Activated naive CD8-positive, alpha-beta T cell treated with anti-CD3 and anti-CD28 coated beads, Interleukin-2, amount 50 U/mL, for 24 hours (primary cell): Measurements from ENCODE around the gene NMRAL1.

Experiments
- ATAC-seq: fragments of 150-1000 bp; cut with Tn5 transposase; one replicate; pipeline ENCODE4 v1.10.0; 2021
- DNase-seq: peaks from one replicate; pipeline ENCODE4 v3.0.0; 2021
- H3K27ac Mint-ChIP-seq: one replicate; pipeline ENCODE4 v1.8.0; 2021; ENCODE audit warnings: mild to moderate bottlenecking, mixed read lengths
- H3K27me3 Mint-ChIP-seq: one replicate; pipeline ENCODE4 v1.8.0; 2021; ENCODE audit warnings: mixed read lengths
- H3K36me3 Mint-ChIP-seq: one replicate; pipeline ENCODE4 v1.8.0; 2021; ENCODE audit warnings: low read depth, mixed read lengths
- H3K4me1 Mint-ChIP-seq: one replicate; pipeline ENCODE4 v1.8.0; 2021; ENCODE audit warnings: mixed read lengths
- H3K4me3 Mint-ChIP-seq: one replicate; pipeline ENCODE4 v1.8.0; 2021; ENCODE audit warnings: mild to moderate bottlenecking, moderate library complexity, mixed read lengths
- H3K9me3 Mint-ChIP-seq: one replicate; pipeline ENCODE4 v1.8.0; 2021; ENCODE audit warnings: mixed read lengths

Gene NMRAL1

DNA sequence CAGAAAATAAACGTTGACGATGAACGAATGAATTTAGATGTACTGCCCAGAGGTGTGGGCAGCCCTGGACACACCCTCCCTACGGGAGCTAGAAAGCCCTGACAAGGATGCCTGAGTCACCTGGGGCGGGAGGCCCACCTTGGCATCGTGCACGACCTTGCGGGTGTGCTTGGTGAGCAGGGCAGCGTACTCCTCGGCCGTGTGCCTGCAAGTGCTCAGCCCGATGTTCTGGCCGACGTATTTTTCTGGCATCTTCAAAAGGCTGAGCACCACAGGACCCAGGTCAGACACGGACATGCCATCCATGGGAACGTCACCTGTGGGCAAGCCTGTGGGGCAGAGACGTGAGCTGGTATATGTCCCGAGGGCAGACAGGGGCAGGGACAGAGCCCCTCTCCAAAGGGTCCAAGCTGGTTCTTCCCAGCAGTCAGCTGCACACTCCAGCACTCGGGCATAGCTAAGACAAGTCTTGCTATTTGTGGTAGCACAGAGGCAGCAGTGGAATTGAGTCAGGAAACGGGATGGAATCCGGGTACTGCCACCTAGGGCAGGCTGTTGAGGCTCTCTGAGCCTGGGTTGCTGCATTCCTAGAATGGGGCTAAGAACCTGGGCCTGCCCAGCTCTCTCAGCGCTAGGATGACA is 10.8 kb downstream of the NMRAL1 start:
- ATAC-seq (no peak), DNase-seq (no peak)
- Mint-ChIP-seq H3K4me3 (no peak overlapping the region), H3K27me3 (no peaks in the 10 kb centered on the region), H3K27ac (peak overlapping the region; percentile 49), H3K9me3 (no peaks in the 10 kb centered on the region), H3K4me1 (peaks cover 28% of the 10 kb centered on the region), H3K36me3 (peaks cover 30% of the 10 kb centered on the region)

DNA sequence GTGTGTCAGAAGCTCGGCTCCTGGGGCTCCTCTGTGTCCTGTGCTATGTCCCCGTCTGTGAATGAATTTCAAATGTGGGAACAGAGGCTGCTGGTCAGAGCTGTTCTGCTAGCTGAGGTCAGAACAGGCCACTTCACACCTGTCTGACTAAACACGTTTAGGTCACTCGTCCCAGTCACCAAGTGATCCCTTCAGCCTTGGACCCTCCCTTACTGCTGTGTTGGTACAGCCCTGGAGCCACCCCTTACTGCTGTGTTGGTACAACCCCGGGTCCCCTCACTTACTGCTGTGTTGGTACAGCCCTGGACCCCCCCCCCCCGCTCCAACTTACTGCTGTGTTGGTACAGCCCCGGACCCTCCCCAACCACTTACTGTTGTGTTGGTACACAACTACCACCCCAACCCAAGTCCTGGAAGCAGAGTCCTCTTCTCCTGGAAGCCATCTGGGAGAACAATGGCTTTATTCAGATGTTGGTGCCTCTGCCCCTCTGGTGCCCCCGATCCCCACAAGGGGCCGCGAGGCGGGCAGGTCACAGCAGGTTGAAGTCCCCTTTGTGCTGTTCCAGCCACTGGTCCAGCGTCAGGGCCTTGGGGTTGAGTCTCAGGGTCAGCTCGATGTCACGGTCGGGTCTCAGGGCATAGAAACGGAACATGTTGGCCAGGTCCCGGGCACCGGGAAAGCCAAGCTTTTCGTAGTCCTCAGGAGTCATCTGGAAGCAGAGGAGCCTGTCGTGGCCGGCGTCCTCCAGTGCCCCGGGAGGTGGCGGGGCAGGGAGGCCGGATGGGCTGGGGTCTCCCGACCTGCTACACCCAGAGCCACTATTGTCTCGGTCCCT is 13.0 kb downstream of the NMRAL1 start:
- ATAC-seq: no peak
- no peak for DNase-seq
- no peak overlapping the region for H3K4me3 Mint-ChIP-seq
- H3K27ac Mint-ChIP-seq: no peak overlapping the region
- H3K36me3 Mint-ChIP-seq: peaks cover 34% of the 10 kb centered on the region
- H3K27me3 Mint-ChIP-seq: no peaks in the 10 kb centered on the region
- peaks cover 25% of the 10 kb centered on the region for H3K4me1 Mint-ChIP-seq
- H3K9me3 Mint-ChIP-seq: no peaks in the 10 kb centered on the region

DNA sequence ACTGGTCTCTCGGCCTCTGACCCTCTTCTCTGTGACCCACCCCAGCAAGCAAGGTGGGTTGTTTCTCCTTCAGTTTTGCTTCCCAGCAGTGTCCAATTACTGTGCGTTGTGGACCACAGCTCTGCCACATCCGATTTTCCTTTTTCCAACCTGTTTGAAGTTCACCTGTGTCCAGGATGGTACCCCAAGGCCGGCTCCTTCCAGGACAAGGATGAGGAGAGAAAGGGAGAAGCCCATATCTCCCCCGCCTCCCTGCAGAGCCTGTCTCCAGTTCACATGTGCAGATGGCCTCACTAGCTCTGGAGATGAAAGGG is 13.5 kb downstream of the NMRAL1 start:
- H3K27me3 Mint-ChIP-seq: no peaks in the 10 kb centered on the region
- no peak overlapping the region for H3K4me3 Mint-ChIP-seq
- peaks cover 36% of the 10 kb centered on the region for H3K36me3 Mint-ChIP-seq
- ATAC-seq (no peak), DNase-seq (no peak)
- H3K9me3 Mint-ChIP-seq: no peaks in the 10 kb centered on the region
- H3K4me1 Mint-ChIP-seq: peaks cover 20% of the 10 kb centered on the region
- H3K27ac Mint-ChIP-seq: no peak overlapping the region

DNA sequence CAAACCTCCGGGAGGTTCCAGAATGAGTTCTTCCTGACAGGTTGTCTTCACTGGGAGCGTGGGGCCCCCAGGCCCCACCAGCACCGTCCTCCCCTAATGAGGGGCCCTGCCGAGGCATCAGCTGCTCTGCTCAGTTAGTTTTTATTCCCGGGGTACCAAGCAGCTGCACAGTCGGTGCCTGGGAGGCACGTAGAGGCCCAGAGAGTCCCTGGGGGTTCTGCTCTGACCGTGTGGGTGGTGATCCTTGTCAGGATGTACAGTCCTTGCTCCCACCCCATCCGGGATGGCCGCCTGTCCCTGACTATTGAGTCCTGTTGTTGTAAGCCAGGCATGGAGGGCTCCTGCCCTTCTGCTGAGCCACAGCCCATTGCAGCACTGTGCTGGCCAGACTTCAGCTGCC is 18.5 kb downstream of the NMRAL1 start:
- Mint-ChIP-seq H3K36me3 (peaks cover 47% of the 10 kb centered on the region), H3K27ac (no peak overlapping the region), H3K9me3 (no peaks in the 10 kb centered on the region), H3K4me3 (no peak overlapping the region), H3K27me3 (no peaks in the 10 kb centered on the region), H3K4me1 (peaks cover 10% of the 10 kb centered on the region)
- DNase-seq (no peak), ATAC-seq (peak; percentile 12)

DNA sequence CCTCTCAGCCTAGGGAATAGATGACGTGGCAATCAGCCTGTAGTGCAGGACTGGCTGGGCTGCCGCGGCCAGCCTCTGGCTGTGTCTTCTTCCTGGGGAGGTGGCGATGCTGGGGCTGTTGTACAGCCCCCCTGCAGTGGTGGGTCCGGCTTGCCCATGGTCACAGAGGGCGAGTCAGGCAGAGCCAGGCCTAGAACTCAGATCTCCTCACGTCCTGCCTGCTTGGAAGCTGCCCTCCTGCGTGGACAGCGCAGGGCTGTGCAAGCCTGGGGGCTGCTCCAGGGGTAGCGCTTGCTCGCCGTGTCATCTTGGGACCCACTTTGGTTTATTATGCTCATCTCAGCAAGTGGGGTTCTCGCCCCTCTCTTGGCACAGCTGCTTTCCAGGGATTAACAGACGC is 19.3 kb downstream of the NMRAL1 start:
- no peak overlapping the region for H3K27ac Mint-ChIP-seq

DNA sequence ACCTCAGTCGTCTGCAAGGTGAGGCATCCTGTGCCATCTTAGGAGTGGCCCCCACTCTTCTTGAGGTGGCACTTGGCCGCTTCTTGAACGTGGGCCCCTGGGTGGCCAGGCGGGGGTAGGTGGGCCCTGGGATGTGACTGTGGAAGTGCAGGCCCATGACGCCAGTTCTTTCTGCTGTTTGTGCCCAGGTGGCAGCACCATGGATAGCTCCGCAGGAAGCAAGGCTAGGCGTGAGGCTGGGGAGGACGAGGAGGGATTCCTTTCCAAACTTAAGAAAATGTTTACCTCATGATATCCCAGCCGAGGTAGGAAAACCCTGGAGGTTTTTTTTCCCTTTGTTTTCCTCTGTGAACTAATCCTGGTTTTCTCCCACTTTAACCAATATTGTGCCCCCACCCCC is 19.8 kb downstream of the NMRAL1 start:
- Mint-ChIP-seq H3K36me3 (peaks cover 48% of the 10 kb centered on the region), H3K27ac (no peak overlapping the region), H3K4me1 (peaks cover 9% of the 10 kb centered on the region), H3K27me3 (no peaks in the 10 kb centered on the region), H3K4me3 (no peak overlapping the region), H3K9me3 (no peaks in the 10 kb centered on the region)
- no peak for ATAC-seq
- DNase-seq: no peak

More for the DNA sequence above, 19.3 kb downstream of the NMRAL1 start:
- Mint-ChIP-seq H3K4me1 (peaks cover 10% of the 10 kb centered on the region), H3K4me3 (no peak overlapping the region), H3K36me3 (peaks cover 49% of the 10 kb centered on the region), H3K27me3 (no peaks in the 10 kb centered on the region), H3K9me3 (no peaks in the 10 kb centered on the region)
- ATAC-seq (no peak), DNase-seq (no peak)

DNA sequence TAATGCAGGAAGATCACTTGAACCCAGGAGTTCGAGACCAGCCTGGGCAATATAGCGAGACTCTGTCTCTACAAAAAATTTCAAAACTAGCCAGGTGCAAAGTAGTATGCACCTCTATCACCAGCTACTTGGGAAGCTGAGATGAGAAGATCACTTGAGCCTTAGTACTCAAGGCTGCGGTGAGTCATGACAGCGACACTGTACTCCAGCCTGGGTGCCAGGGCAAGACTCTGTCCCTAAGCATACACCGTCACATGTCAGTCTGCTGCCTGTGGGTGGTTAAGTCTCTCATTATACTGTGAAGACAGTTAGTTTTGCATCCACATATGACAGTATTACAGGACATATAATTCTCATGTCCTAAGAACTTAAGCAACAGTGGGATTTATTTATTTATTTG is 21.8 kb downstream of the NMRAL1 start:
- H3K9me3 Mint-ChIP-seq: no peaks in the 10 kb centered on the region
- H3K36me3 Mint-ChIP-seq: peaks cover 48% of the 10 kb centered on the region
- no peak overlapping the region for H3K27ac Mint-ChIP-seq
- no peak for DNase-seq
- H3K4me1 Mint-ChIP-seq: peaks cover 2% of the 10 kb centered on the region
- no peaks in the 10 kb centered on the region for H3K27me3 Mint-ChIP-seq
- no peak overlapping the region for H3K4me3 Mint-ChIP-seq
- ATAC-seq: no peak

DNA sequence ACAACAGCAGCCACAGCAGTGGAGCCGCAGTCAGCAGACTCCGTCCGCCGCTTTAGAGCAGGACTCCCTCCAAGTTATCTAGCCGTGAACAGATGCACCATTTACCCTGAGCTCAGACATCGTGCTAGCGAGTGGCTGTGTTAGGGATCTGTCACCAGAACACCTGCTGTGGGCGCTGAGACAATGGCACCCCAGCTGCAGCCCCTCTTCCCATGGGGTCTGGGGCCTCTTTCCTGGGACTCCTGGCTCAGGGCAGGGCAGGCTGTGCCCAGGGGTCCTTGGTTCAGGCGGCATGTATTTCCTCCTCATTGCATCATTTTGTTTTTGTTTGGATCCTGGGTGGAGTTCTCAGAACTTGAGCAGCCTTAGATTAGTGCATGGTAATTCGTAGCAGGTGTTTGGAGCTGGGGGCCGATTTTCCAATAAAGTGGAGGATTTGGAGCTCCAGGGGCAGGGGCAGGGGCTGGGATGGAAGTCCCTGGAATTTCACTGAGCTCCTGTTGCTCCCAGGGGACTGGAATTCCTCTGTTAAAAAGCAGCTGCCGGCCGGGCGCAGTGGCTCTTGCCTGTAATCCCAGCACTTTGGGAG is 23.4 kb downstream of the NMRAL1 start:
- DNase-seq (no peak), ATAC-seq (no peak)
- Mint-ChIP-seq H3K27me3 (no peaks in the 10 kb centered on the region), H3K9me3 (no peaks in the 10 kb centered on the region), H3K4me1 (no peaks in the 10 kb centered on the region), H3K27ac (no peak overlapping the region), H3K36me3 (peaks cover 50% of the 10 kb centered on the region), H3K4me3 (no peak overlapping the region)

DNA sequence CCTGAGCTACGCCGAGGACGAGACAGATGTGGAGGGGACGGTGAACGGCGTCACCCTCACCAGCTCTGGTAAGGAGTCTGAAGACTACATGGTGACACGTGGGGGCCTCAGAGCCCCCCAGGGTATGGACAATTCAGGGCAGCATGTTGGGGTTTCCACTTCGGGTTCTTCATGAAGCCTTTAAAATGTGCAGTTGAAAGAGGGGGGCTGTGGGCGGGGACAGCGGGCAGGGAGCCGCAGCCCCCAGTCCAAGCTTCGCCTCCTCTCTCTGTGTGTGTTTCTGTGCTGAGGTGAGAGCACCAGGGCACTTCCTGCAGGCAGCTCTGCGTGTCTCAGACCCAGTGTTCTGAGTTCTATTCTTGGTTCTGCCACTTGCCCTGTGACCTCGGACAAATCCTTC is 24.0 kb downstream of the NMRAL1 start:
- Mint-ChIP-seq H3K4me3 (no peak overlapping the region), H3K36me3 (peaks cover 48% of the 10 kb centered on the region), H3K4me1 (no peaks in the 10 kb centered on the region), H3K27ac (no peak overlapping the region), H3K27me3 (no peaks in the 10 kb centered on the region), H3K9me3 (no peaks in the 10 kb centered on the region)
- ATAC-seq (no peak), DNase-seq (no peak)

DNA sequence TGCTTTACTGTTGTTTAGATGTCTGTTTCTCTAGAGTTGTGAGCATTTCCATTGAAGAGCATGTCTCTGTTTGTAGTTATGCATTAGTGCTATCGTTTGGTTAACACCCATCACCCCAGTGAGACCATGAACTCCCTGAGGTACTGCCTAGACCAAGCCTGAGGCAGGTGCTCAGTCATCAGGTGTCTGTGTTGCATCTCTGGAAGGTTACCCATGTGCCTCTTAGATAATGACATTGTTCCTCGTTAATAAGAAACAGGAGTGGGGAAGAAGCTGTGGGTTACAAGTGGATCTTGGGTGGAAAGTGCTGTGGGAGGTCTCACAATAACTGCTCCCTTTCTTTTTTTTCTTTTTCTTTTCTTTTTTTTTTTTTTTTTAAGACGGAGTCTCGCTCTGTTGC is 30.4 kb downstream of the NMRAL1 start:
- H3K27ac Mint-ChIP-seq: no peak overlapping the region

DNA sequence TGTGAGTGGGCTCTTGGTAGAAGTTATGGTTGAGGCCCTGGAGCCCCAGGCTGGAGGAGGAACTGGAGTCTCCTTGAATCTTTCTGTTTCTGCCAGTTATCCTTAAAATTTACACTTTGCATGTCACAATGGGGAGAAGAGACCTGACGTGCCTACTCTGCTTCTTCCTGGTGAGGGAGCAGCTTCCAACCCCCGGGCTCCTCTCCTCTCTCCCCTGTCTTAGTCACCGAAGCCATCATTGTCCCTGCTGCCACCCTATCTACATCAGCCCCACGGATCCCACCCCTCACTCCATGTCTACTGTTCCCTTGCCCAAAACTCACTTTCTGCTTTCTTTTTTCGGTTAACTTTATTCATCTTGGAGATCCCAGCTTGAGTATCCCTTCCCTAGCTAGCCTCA is 31.2 kb downstream of the NMRAL1 start:
- Mint-ChIP-seq H3K9me3 (no peaks in the 10 kb centered on the region), H3K27me3 (no peaks in the 10 kb centered on the region), H3K4me3 (no peak overlapping the region), H3K27ac (no peak overlapping the region), H3K4me1 (no peaks in the 10 kb centered on the region), H3K36me3 (peaks cover 63% of the 10 kb centered on the region)
- ATAC-seq: no peak
- no peak for DNase-seq

More for the DNA sequence above, 30.4 kb downstream of the NMRAL1 start:
- ATAC-seq (no peak), DNase-seq (no peak)
- no peaks in the 10 kb centered on the region for H3K4me1 Mint-ChIP-seq
- no peaks in the 10 kb centered on the region for H3K27me3 Mint-ChIP-seq
- no peak overlapping the region for H3K4me3 Mint-ChIP-seq
- no peaks in the 10 kb centered on the region for H3K9me3 Mint-ChIP-seq
- H3K36me3 Mint-ChIP-seq: peaks cover 61% of the 10 kb centered on the region

DNA sequence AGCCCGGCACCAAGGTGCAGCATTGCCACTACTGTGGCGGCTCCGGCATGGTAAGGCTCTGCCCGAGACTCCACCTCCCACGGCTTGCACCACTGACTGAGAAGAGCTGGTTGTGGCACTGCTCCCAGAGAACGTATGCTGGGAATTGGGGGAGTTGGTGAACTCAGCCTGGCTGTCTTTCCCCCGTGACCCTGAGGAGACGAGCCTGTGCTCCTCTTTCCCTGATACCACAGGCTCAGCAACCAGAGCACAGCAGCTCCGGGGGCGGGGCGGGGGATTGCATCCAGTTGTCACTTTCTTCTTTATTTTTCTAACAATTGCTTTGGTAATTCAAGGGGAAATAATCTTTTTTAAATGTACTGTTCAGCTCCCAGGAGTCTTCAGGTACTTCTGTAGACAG is 32.1 kb downstream of the NMRAL1 start:
- Mint-ChIP-seq H3K4me3 (no peak overlapping the region), H3K36me3 (peaks cover 65% of the 10 kb centered on the region), H3K27ac (no peak overlapping the region), H3K27me3 (no peaks in the 10 kb centered on the region), H3K9me3 (no peaks in the 10 kb centered on the region), H3K4me1 (no peaks in the 10 kb centered on the region)
- no peak for DNase-seq
- no peak for ATAC-seq

DNA sequence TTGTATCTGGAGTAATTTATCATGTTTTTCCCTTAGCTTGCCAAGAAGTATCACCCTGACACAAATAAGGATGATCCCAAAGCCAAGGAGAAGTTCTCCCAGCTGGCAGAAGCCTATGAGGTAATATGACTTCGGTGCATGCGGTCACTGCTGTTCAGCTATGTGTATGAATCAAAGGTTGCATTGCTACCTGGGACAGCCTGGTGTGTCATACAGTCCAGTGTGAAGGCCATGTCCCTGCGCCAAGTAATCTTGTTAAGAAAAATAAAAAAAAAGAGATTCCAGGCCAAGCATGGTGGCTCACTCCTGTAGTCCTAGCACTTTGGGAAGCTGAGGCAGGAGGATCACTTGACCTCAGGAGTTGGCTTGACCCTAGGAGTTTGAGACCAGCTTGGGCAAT is 37.1 kb downstream of the NMRAL1 start:
- H3K27ac Mint-ChIP-seq: no peak overlapping the region
- no peaks in the 10 kb centered on the region for H3K9me3 Mint-ChIP-seq
- ATAC-seq: no peak
- no peak overlapping the region for H3K4me3 Mint-ChIP-seq
- peaks cover 63% of the 10 kb centered on the region for H3K36me3 Mint-ChIP-seq
- DNase-seq: no peak
- peaks cover 11% of the 10 kb centered on the region for H3K4me1 Mint-ChIP-seq
- H3K27me3 Mint-ChIP-seq: no peaks in the 10 kb centered on the region

DNA sequence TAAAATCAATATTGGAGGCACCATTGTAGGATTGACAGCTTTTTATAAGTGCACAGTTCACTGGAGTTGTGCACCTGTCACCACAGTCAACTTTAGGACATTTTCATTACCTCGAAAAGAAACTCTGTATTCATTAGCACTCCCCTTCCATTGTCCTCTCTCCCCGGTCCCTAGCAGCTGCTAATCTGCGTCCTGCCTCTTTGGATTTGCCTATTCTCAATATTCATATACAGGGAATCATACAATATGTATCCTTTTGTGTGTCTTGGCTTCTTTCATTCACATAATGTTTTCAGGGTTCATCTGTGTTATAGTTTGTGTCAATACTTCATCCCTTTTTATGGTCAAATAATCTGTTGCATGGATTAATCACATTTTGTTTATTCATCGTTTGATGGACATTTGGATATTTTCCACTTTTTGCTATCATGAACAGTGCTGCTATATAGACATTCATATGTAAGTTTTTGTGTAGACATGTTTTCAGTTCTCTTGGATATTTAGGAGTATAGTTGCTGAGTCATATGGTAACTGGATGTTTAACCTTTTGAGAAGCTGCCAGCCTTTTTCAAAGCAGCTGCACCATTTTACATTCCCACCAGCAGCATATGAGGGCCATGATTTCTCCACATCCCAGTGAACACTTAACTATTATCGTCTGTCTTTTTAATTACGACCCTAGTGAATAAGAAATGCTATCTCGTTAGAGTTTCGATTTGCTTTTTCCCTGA is 38.9 kb downstream of the NMRAL1 start:
- Mint-ChIP-seq H3K27ac (peak overlapping the region; percentile 52), H3K4me3 (no peak overlapping the region), H3K27me3 (no peaks in the 10 kb centered on the region), H3K9me3 (no peaks in the 10 kb centered on the region), H3K36me3 (peaks cover 54% of the 10 kb centered on the region), H3K4me1 (peaks cover 13% of the 10 kb centered on the region)
- DNase-seq (no peak), ATAC-seq (no peak)
